IPS-20b (cell line): ENCODE results near the gene UBR2.
A peak's percentile ranks its signal among the peaks of the same experiment; 100 is the strongest.
"Not testable (repeated sequence)": the region's sequence is repeated elsewhere in the genome, so short reads cannot be mapped to it uniquely, and the experiment has no call there.

ENCODE experiments used
- H3K27ac ChIP-seq: one replicate; pipeline ENCODE4 v1.5.1; 2013; ENCODE audit warnings: low read length
- H3K27me3 ChIP-seq: 2 replicates; pipeline ENCODE4 v1.6.1; 2013; ENCODE audit warnings: mild to moderate bottlenecking, low read length, inconsistent platforms; ENCODE audit not compliant: insufficient read depth
- H3K36me3 ChIP-seq: 2 replicates; pipeline ENCODE4 v1.6.1; 2013; ENCODE audit warnings: low read depth, mild to moderate bottlenecking, inconsistent platforms, low read length, moderate library complexity; ENCODE audit not compliant: insufficient read depth
- H3K4me1 ChIP-seq: 2 replicates; pipeline ENCODE4 v1.6.1; 2013; ENCODE audit warnings: mild to moderate bottlenecking, control low read depth, inconsistent platforms, low read length, moderate library complexity; ENCODE audit not compliant: insufficient read depth
- H3K4me3 ChIP-seq: 2 replicates; pipeline ENCODE4 v1.5.1; 2013; ENCODE audit warnings: mild to moderate bottlenecking, low read length, inconsistent platforms
- H3K9ac ChIP-seq: 2 replicates; pipeline ENCODE4 v1.6.1; 2013; ENCODE audit warnings: low read depth, mild to moderate bottlenecking, inconsistent platforms, low read length, moderate library complexity
- H3K9me3 ChIP-seq: 2 replicates; pipeline ENCODE4 v1.6.1; 2013; ENCODE audit warnings: mild to moderate bottlenecking, low read depth, low read length, inconsistent platforms; ENCODE audit not compliant: insufficient read depth

UBR2 gene

GRCh38 chr6:42720739-42721138 is 156.9 kb downstream of the UBR2 start:
- Histone ChIP-seq H3K9me3 (no peaks in the 10 kb centered on the region), H3K4me3 (no peak overlapping the region), H3K36me3 (no peaks in the 10 kb centered on the region), H3K9ac (no peak overlapping the region), H3K27me3 (no peaks in the 10 kb centered on the region), H3K4me1 (no peaks in the 10 kb centered on the region; the same call in 1 of the 2 replicates), H3K27ac (no peak overlapping the region)

GRCh38 chr6:42722497-42722896 is 158.7 kb downstream of the UBR2 start, which contains the start of gene PRPH2:
TSS of gene PRPH2 (minus strand) at chr6:42722597. CDS start at chr6:42722334, 263 bp downstream.
- H3K27ac ChIP-seq: no peak within 1 kb of the TSS
- peaks cover 3% of the 10 kb centered on the region for H3K4me1 ChIP-seq
- no peaks in the 10 kb centered on the region for H3K36me3 ChIP-seq
- H3K4me3 ChIP-seq: no peak within 1 kb of the TSS
- H3K9ac ChIP-seq: no peak within 1 kb of the TSS
- H3K27me3 ChIP-seq: no peaks in the 10 kb centered on the region
- H3K9me3 ChIP-seq: no peaks in the 10 kb centered on the region

GRCh38 chr6:42724825-42725224 is 161.0 kb downstream of the UBR2 start:
- no peaks in the 10 kb centered on the region for H3K9me3 ChIP-seq
- no peaks in the 10 kb centered on the region for H3K27me3 ChIP-seq
- H3K27ac ChIP-seq: no peak overlapping the region
- no peak overlapping the region for H3K4me3 ChIP-seq
- H3K4me1 ChIP-seq: peaks cover 3% of the 10 kb centered on the region
- no peaks in the 10 kb centered on the region for H3K36me3 ChIP-seq
- no peak overlapping the region for H3K9ac ChIP-seq

- no peaks in the 10 kb centered on the region for H3K9me3 ChIP-seq
- H3K27ac ChIP-seq: no peak overlapping the region
- peak overlapping the region; percentile 51; the same call in 1 of the 2 replicates for H3K9ac ChIP-seq
- peaks cover 3% of the 10 kb centered on the region; the same call in 1 of the 2 replicates for H3K4me1 ChIP-seq
- H3K4me3 ChIP-seq: no peak overlapping the region
- no peaks in the 10 kb centered on the region for H3K27me3 ChIP-seq
- H3K36me3 ChIP-seq: no peaks in the 10 kb centered on the region
Measured at GRCh38 chr6:42726026-42726425, 162.2 kb downstream of the UBR2 start.

- H3K4me1 ChIP-seq: peaks cover 3% of the 10 kb centered on the region; the same call in 1 of the 2 replicates
- H3K27me3 ChIP-seq: no peaks in the 10 kb centered on the region
- H3K36me3 ChIP-seq: no peaks in the 10 kb centered on the region
- no peak overlapping the region for H3K4me3 ChIP-seq
- H3K27ac ChIP-seq: no peak overlapping the region
- peak overlapping the region; percentile 51; the same call in 1 of the 2 replicates for H3K9ac ChIP-seq
- H3K9me3 ChIP-seq: no peaks in the 10 kb centered on the region
Measured at GRCh38 chr6:42726485-42727086, 162.8 kb downstream of the UBR2 start.

- no peaks in the 10 kb centered on the region for H3K27me3 ChIP-seq
- peaks cover 3% of the 10 kb centered on the region; the same call in 1 of the 2 replicates for H3K4me1 ChIP-seq
- no peaks in the 10 kb centered on the region for H3K9me3 ChIP-seq
- H3K4me3 ChIP-seq: no peak overlapping the region
- H3K9ac ChIP-seq: no peak overlapping the region
- H3K36me3 ChIP-seq: no peaks in the 10 kb centered on the region
- no peak overlapping the region for H3K27ac ChIP-seq
Measured at GRCh38 chr6:42727087-42727611, 163.3 kb downstream of the UBR2 start.

GRCh38 chr6:42727627-42728026 is 163.8 kb downstream of the UBR2 start:
- peaks cover 3% of the 10 kb centered on the region; the same call in 1 of the 2 replicates for H3K4me1 ChIP-seq
- H3K4me3 ChIP-seq: no peak overlapping the region
- H3K27me3 ChIP-seq: no peaks in the 10 kb centered on the region
- no peak overlapping the region for H3K9ac ChIP-seq
- H3K36me3 ChIP-seq: no peaks in the 10 kb centered on the region
- no peaks in the 10 kb centered on the region for H3K9me3 ChIP-seq
- no peak overlapping the region for H3K27ac ChIP-seq

- no peak overlapping the region for H3K9ac ChIP-seq
- H3K36me3 ChIP-seq: no peaks in the 10 kb centered on the region
- no peak overlapping the region for H3K27ac ChIP-seq
Measured at GRCh38 chr6:42729731-42730130, 165.9 kb downstream of the UBR2 start.

GRCh38 chr6:42733867-42734481 is 170.1 kb downstream of the UBR2 start:
- not testable (repeated sequence) for H3K9ac ChIP-seq, H3K27ac ChIP-seq, H3K4me3 ChIP-seq, H3K9me3 ChIP-seq, H3K4me1 ChIP-seq, H3K27me3 ChIP-seq, H3K36me3 ChIP-seq

More at GRCh38 chr6:42729731-42730130, 165.9 kb downstream of the UBR2 start:
- Histone ChIP-seq H3K27me3 (no peaks in the 10 kb centered on the region), H3K9me3 (no peaks in the 10 kb centered on the region), H3K4me1 (peaks cover 3% of the 10 kb centered on the region; the same call in 1 of the 2 replicates), H3K4me3 (no peak overlapping the region)

GRCh38 chr6:42735976-42736375 is 172.1 kb downstream of the UBR2 start:
- Histone ChIP-seq H3K4me3 (no peak overlapping the region), H3K9me3 (no peaks in the 10 kb centered on the region), H3K4me1 (no peaks in the 10 kb centered on the region), H3K27me3 (no peaks in the 10 kb centered on the region), H3K36me3 (no peaks in the 10 kb centered on the region), H3K9ac (no peak overlapping the region), H3K27ac (no peak overlapping the region)

GRCh38 chr6:42740725-42741124 is 176.9 kb downstream of the UBR2 start:
- H3K27ac ChIP-seq: no peak overlapping the region
- H3K9me3 ChIP-seq: no peaks in the 10 kb centered on the region
- no peaks in the 10 kb centered on the region for H3K36me3 ChIP-seq
- H3K4me1 ChIP-seq: peaks cover 9% of the 10 kb centered on the region
- no peak overlapping the region for H3K4me3 ChIP-seq
- no peak overlapping the region for H3K9ac ChIP-seq
- H3K27me3 ChIP-seq: no peaks in the 10 kb centered on the region
